ENCODE measurements around the gene USH2A. TPM values are rescaled to one million over a fixed set of nuclear protein-coding genes. Genes with fewer than 3 reads are reported as not detected.
A peak's percentile ranks its signal among the peaks of the same experiment; 100 is the strongest.

The USH2A gene
- total RNA-seq, 4 donors from 2014 or later: under 0.01 to 1.9 (median under 0.01) TPM

GRCh38 chr1:215651867-215652266 is 771.4 kb downstream of the USH2A start:
- 55% methylated on average over 3 of the region's 3 CpGs for WGBS
- DNase-seq (ENCODE audit: extremely low spot score): no peak

GRCh38 chr1:215650446-215651149 is 772.6 kb downstream of the USH2A start:
- intact Hi-C loops (cut with DNase I): no loop called here
- H3K36me3 ChIP-seq: no peaks in the 10 kb centered on the region
- H3K9me3 ChIP-seq: no peaks in the 10 kb centered on the region
- no peaks in the 10 kb centered on the region for H3K27me3 ChIP-seq
- DNase-seq (ENCODE audit: extremely low spot score): peak; percentile 64
- H3K4me1 ChIP-seq: no peaks in the 10 kb centered on the region
- no peak overlapping the region for H3K27ac ChIP-seq (replicated peaks in 1 of 4)
- H3K4me3 ChIP-seq: no peak overlapping the region
- 56% methylated on average over 9 of the region's 9 CpGs for WGBS
- no peak for TF ChIP-seq CTCF (IDR thresholded peaks at IDR 0.05)
- TF ChIP-seq POLR2AphosphoS5 (IDR thresholded peaks at IDR 0.05): no peak
- no peak for TF ChIP-seq POLR2A (IDR thresholded peaks at IDR 0.05; ENCODE audit: low read depth)
- no peak for TF ChIP-seq EP300 (IDR thresholded peaks at IDR 0.05)

More at GRCh38 chr1:215651867-215652266, 771.4 kb downstream of the USH2A start:
- no peaks in the 10 kb centered on the region for H3K36me3 ChIP-seq
- H3K4me3 ChIP-seq: no peak overlapping the region
- no peak overlapping the region for H3K27ac ChIP-seq (replicated peaks in 1 of 4)
- H3K27me3 ChIP-seq: no peaks in the 10 kb centered on the region
- no peak for TF ChIP-seq POLR2AphosphoS5 (IDR thresholded peaks at IDR 0.05)
- no peak for TF ChIP-seq CTCF (IDR thresholded peaks at IDR 0.05)
- TF ChIP-seq POLR2A (IDR thresholded peaks at IDR 0.05; ENCODE audit: low read depth): no peak
- TF ChIP-seq EP300 (IDR thresholded peaks at IDR 0.05): no peak
- intact Hi-C loops (cut with DNase I): no loop called here
- H3K4me1 ChIP-seq: no peaks in the 10 kb centered on the region
- no peaks in the 10 kb centered on the region for H3K9me3 ChIP-seq

GRCh38 chr1:215648957-215649356 is 774.3 kb downstream of the USH2A start:
- Histone ChIP-seq H3K9me3 (no peaks in the 10 kb centered on the region), H3K27me3 (no peaks in the 10 kb centered on the region), H3K4me3 (no peak overlapping the region), H3K4me1 (no peaks in the 10 kb centered on the region), H3K36me3 (no peaks in the 10 kb centered on the region), H3K27ac (replicated peaks in 1 of 4) (no peak overlapping the region)
- intact Hi-C loops (cut with DNase I): no loop called here
- 91% methylated on average over 4 of the region's 4 CpGs for WGBS
- no peak for DNase-seq (ENCODE audit: extremely low spot score)
- TF ChIP-seq CTCF (IDR thresholded peaks at IDR 0.05): no peak
- no peak for TF ChIP-seq POLR2AphosphoS5 (IDR thresholded peaks at IDR 0.05)
- no peak for TF ChIP-seq EP300 (IDR thresholded peaks at IDR 0.05)

- Histone ChIP-seq H3K9me3 (no peaks in the 10 kb centered on the region), H3K27ac (replicated peaks in 1 of 4) (no peak overlapping the region), H3K36me3 (no peaks in the 10 kb centered on the region), H3K27me3 (no peaks in the 10 kb centered on the region), H3K4me3 (no peak overlapping the region), H3K4me1 (no peaks in the 10 kb centered on the region)
- WGBS: 73% methylated on average over 3 of the region's 3 CpGs
- intact Hi-C loops (cut with DNase I): no loop called here
- no peak for DNase-seq (ENCODE audit: extremely low spot score)
- no peak for TF ChIP-seq POLR2A (IDR thresholded peaks at IDR 0.05; ENCODE audit: low read depth)
- TF ChIP-seq POLR2AphosphoS5 (IDR thresholded peaks at IDR 0.05): no peak
- TF ChIP-seq CTCF (IDR thresholded peaks at IDR 0.05): no peak
- TF ChIP-seq EP300 (IDR thresholded peaks at IDR 0.05): no peak
Observed at GRCh38 chr1:215647738-215648137, 775.5 kb downstream of the USH2A start.

GRCh38 chr1:215645861-215646260 is 777.4 kb downstream of the USH2A start:
- WGBS: 94% methylated on average over 2 of the region's 2 CpGs
- Histone ChIP-seq H3K4me1 (no peaks in the 10 kb centered on the region), H3K4me3 (no peak overlapping the region), H3K36me3 (no peaks in the 10 kb centered on the region), H3K27ac (replicated peaks in 1 of 4) (no peak overlapping the region), H3K9me3 (no peaks in the 10 kb centered on the region), H3K27me3 (no peaks in the 10 kb centered on the region)
- TF ChIP-seq CTCF (IDR thresholded peaks at IDR 0.05) (no peak), POLR2A (IDR thresholded peaks at IDR 0.05; ENCODE audit: low read depth) (no peak), POLR2AphosphoS5 (IDR thresholded peaks at IDR 0.05) (no peak), EP300 (IDR thresholded peaks at IDR 0.05) (no peak)
- intact Hi-C loops (cut with DNase I): no loop called here
- no peak for DNase-seq (ENCODE audit: extremely low spot score)
